ENCODE measurements around the gene TSNAXIP1.

- TF ChIP-seq CTCF (IDR thresholded peaks at IDR 0.05) (no peak), EZH2 (IDR thresholded peaks at IDR 0.05; ENCODE audit: borderline replicate concordance, insufficient read depth, low read depth, low read length, poor library complexity, severe bottlenecking) (no peak)
Observed at GRCh38 chr16:67767953-67768352, 38.7 kb upstream of the TSNAXIP1 start.

Measured in B cell (primary cell).